ENCODE results near the gene LAPTM4A. TPM values are rescaled to one million over a fixed set of nuclear protein-coding genes. Genes with fewer than 3 reads are reported as not detected.

The LAPTM4A gene
- total and polyA plus RNA-seq, 10 of the 15 experiments (the other 5 are each of a cell fraction or from before 2014, with no cell fraction given) = 17.8 to 107 (median 45.8) TPM

- Histone ChIP-seq H3K4me3 (no peak overlapping the region), H3K4me1 (ENCODE audit: control insufficient read depth, insufficient read depth, low read length) (no peaks in the 10 kb centered on the region), H3K9me3 (replicated peaks; ENCODE audit: control insufficient read depth, insufficient read depth, low read length) (no peaks in the 10 kb centered on the region; the same call in 1 of the 3 replicates), H2AFZ (ENCODE audit: control insufficient read depth, low read depth, low read length) (no peak overlapping the region), H3K4me2 (ENCODE audit: control insufficient read depth, insufficient read depth) (no peak overlapping the region), H3K36me3 (ENCODE audit: control insufficient read depth in 2 of 2, insufficient read depth in 2 of 2, low read length in 1 of 2) (no peaks in the 10 kb centered on the region; a peak in 1 of 4 replicates), H4K20me1 (ENCODE audit: control insufficient read depth, insufficient read depth) (no peaks in the 10 kb centered on the region), H3K79me2 (ENCODE audit: control insufficient read depth, insufficient read depth, low read length) (no peaks in the 10 kb centered on the region), H3K27ac (ENCODE audit: control insufficient read depth, insufficient read depth) (no peak overlapping the region), H3K9ac (ENCODE audit: control insufficient read depth, insufficient read depth, low read length) (no peak overlapping the region), H3K27me3 (replicated peaks in 1 of 2; ENCODE audit: control insufficient read depth in 2 of 2, insufficient read depth in 2 of 2, low read length in 1 of 2) (no peaks in the 10 kb centered on the region)
- 62% methylated on average over 3 of the region's 3 CpGs for WGBS (ENCODE audit: insufficient coverage, insufficient replicate concordance, low lambda C conversion rate, missing lambda C conversion rate)
- no TSS peak for BruUV-seq (replicated peaks)
- intact Hi-C loops (cut with micrococcal nuclease; ENCODE audit: unreplicated experiment) (no loop called here), in situ Hi-C loops (cut with MboI) (no loop called here)
- POLR2A ChIA-PET = no interaction called here
- CTCF ChIA-PET = no interaction called here
- RAD21 ChIA-PET (ENCODE audit: unreplicated experiment) = no interaction called here
- SMC1A ChIA-PET (ENCODE audit: uncharacterized antibody, unreplicated experiment) = no interaction called here
- ATAC-seq (no peak), FAIRE-seq (no peak), DNase-seq (ENCODE audit: low read depth, low spot score) (no peak)
- TF ChIP-seq ZBTB33 (IDR thresholded peaks at IDR 0.05) (no peak), KLF5 (IDR thresholded peaks at IDR 0.05; ENCODE audit: partially characterized antibody) (no peak)
Measured at GRCh38 chr2:20025065-20025786, 26.2 kb downstream of the LAPTM4A start.

GRCh38 chr2:20023688-20024087, 27.7 kb downstream of the LAPTM4A start:
- in situ Hi-C loops (cut with MboI) = no loop called here
- CTCF ChIA-PET = interaction anchor here (1.6 kb wide), 1 partner anchor 8 kb away, joined by 6 read pairs; no protein-coding TSS in a partner anchor
- no peak overlapping the region for H3K27ac ChIP-seq (ENCODE audit: control insufficient read depth, insufficient read depth)
- H3K4me2 ChIP-seq (ENCODE audit: control insufficient read depth, insufficient read depth) = no peak overlapping the region
- no peak for DNase-seq (ENCODE audit: low read depth, low spot score)
- POLR2A ChIA-PET = no interaction called here
- RAD21 ChIA-PET (ENCODE audit: unreplicated experiment) = no interaction called here
- no peak overlapping the region for H3K4me3 ChIP-seq
- H3K27me3 ChIP-seq (replicated peaks in 1 of 2; ENCODE audit: control insufficient read depth in 2 of 2, insufficient read depth in 2 of 2, low read length in 1 of 2) = no peaks in the 10 kb centered on the region
- H3K36me3 ChIP-seq (ENCODE audit: control insufficient read depth in 2 of 2, insufficient read depth in 2 of 2, low read length in 1 of 2) = no peaks in the 10 kb centered on the region
- no peak for FAIRE-seq
- H4K20me1 ChIP-seq (ENCODE audit: control insufficient read depth, insufficient read depth) = no peaks in the 10 kb centered on the region
- intact Hi-C loops (cut with micrococcal nuclease; ENCODE audit: unreplicated experiment) = no loop called here
- BruUV-seq (replicated peaks) = no TSS peak
- no peak for ATAC-seq
- no peaks in the 10 kb centered on the region; the same call in 1 of the 3 replicates for H3K9me3 ChIP-seq (replicated peaks; ENCODE audit: control insufficient read depth, insufficient read depth, low read length)
- H3K79me2 ChIP-seq (ENCODE audit: control insufficient read depth, insufficient read depth, low read length) = no peaks in the 10 kb centered on the region
- no peak overlapping the region for H2AFZ ChIP-seq (ENCODE audit: control insufficient read depth, low read depth, low read length)
- H3K4me1 ChIP-seq (ENCODE audit: control insufficient read depth, insufficient read depth, low read length) = no peaks in the 10 kb centered on the region
- H3K9ac ChIP-seq (ENCODE audit: control insufficient read depth, insufficient read depth, low read length) = no peak overlapping the region
- 58% methylated on average over 4 of the region's 4 CpGs for WGBS (ENCODE audit: insufficient coverage, insufficient replicate concordance, low lambda C conversion rate, missing lambda C conversion rate)
- TF ChIP-seq NFIC (IDR thresholded peaks at IDR 0.05; ENCODE audit: low read depth, low read length) = no peak
- no peak for TF ChIP-seq BCLAF1 (IDR thresholded peaks at IDR 0.05)
- no peak for TF ChIP-seq PML (IDR thresholded peaks at IDR 0.05; ENCODE audit: low read length)
- no peak for TF ChIP-seq CREB1 (IDR thresholded peaks at IDR 0.05; ENCODE audit: low read depth)
- TF ChIP-seq NFYB (IDR thresholded peaks at IDR 0.05; ENCODE audit: insufficient read depth, low read depth, low read length) = no peak
- no peak for TF ChIP-seq BACH1 (IDR thresholded peaks at IDR 0.05; ENCODE audit: borderline replicate concordance)
- SMC1A ChIA-PET (ENCODE audit: uncharacterized antibody, unreplicated experiment) = interaction anchor here (0.7 to 1.5 kb wide), 3 partner anchors 9 to 36 kb away, joined by 4 to 5 read pairs (median 4); no protein-coding TSS in a partner anchor
